ENCODE data around the gene OSBPL2.

GRCh38 chr20:62329389-62330377 is 91.4 kb downstream of the OSBPL2 start:
- no peak for TF ChIP-seq CTCF (IDR thresholded peaks at IDR 0.05)
- TF ChIP-seq EZH2 (IDR thresholded peaks at IDR 0.05; ENCODE audit: borderline replicate concordance, insufficient read depth, low read depth, low read length, poor library complexity, severe bottlenecking), result no peak
